HG03097 (cell line): Measurements from ENCODE around the gene DR1.
"Not testable (repeated sequence)": the region's sequence is repeated elsewhere in the genome, so short reads cannot be mapped to it uniquely, and the experiment has no call there.

Experiments used
- ATAC-seq: cut with Tn5 transposase; IDR thresholded peaks from one replicate; pipeline ENCODE4 v1.9.1; 2021; ENCODE audit not compliant: unreplicated experiment, low FRiP score

Gene DR1

GRCh38 chr1:93339171-93339697 lies 6.5 kb upstream of the DR1 start:
- ATAC-seq, result no peak

GRCh38 chr1:93340090-93340489 lies 5.6 kb upstream of the DR1 start:
- ATAC-seq, result no peak

- no peak for ATAC-seq
Measured at GRCh38 chr1:93344484-93344883, 1.2 kb upstream of the DR1 start.

- no peak for ATAC-seq
Measured at GRCh38 chr1:93344886-93345632, 648 bp upstream of the DR1 start.

- ATAC-seq, result peak; percentile 31
Measured at GRCh38 chr1:93346421-93346993, 800 bp downstream of the DR1 start.

GRCh38 chr1:93347334-93347899 lies 1.7 kb downstream of the DR1 start:
- no peak for ATAC-seq

GRCh38 chr1:93348104-93348728 lies 2.5 kb downstream of the DR1 start:
- no peak for ATAC-seq

- no peak for ATAC-seq
Measured at GRCh38 chr1:93349231-93350135, 3.8 kb downstream of the DR1 start.

- no peak for ATAC-seq
Measured at GRCh38 chr1:93350322-93350721, 4.6 kb downstream of the DR1 start.

- ATAC-seq, result no peak
Measured at GRCh38 chr1:93350875-93351274, 5.2 kb downstream of the DR1 start.

- not testable (repeated sequence) for ATAC-seq
Measured at GRCh38 chr1:93351346-93351745, 5.6 kb downstream of the DR1 start.

- ATAC-seq, result no peak
Measured at GRCh38 chr1:93352376-93352775, 6.7 kb downstream of the DR1 start.

- no peak for ATAC-seq
Measured at GRCh38 chr1:93353286-93353685, 7.6 kb downstream of the DR1 start.

GRCh38 chr1:93354749-93355148 lies 9.0 kb downstream of the DR1 start:
- no peak for ATAC-seq

- ATAC-seq, result no peak
Measured at GRCh38 chr1:93357242-93357641, 11.5 kb downstream of the DR1 start.

- ATAC-seq, result no peak
Measured at GRCh38 chr1:93358293-93358692, 12.6 kb downstream of the DR1 start.

GRCh38 chr1:93360111-93360510 lies 14.4 kb downstream of the DR1 start:
- ATAC-seq, result no peak

GRCh38 chr1:93362237-93362636 lies 16.5 kb downstream of the DR1 start:
- no peak for ATAC-seq

- ATAC-seq, result no peak
Measured at GRCh38 chr1:93365813-93366212, 20.1 kb downstream of the DR1 start.

- no peak for ATAC-seq
Measured at GRCh38 chr1:93369734-93370133, 24.0 kb downstream of the DR1 start.
